HCT116 (cell line): ENCODE data around the gene GABBR2. TPM values are rescaled to one million over a fixed set of nuclear protein-coding genes. Genes with fewer than 3 reads are reported as not detected.

Source experiments
- ATAC-seq: fragments of 200-7000 bp; cut with Tn5 transposase; 2 replicates; pipeline ENCODE4 v1.9.1; 2020; ENCODE audit warnings: mild to moderate bottlenecking, moderate library complexity
- BruUV-seq: library from RNA; stranded (reverse); fragments of 400-500 nt; replicated peaks from 2 replicates; lab custom pipeline; 2021; lab: Mats Ljungman, UMichigan
- CTCF ChIA-PET: fragments of 300-600 bp; sonication (Branson Sonifier 250); formaldehyde crosslinking; loops from one replicate; lab custom pipeline; 2021; ENCODE audit warnings: antibody characterized with exemption; lab: Charles Lee
- POLR2A ChIA-PET: fragments of 300-600, 350-600 bp; sonication (Branson Sonifier 250); formaldehyde crosslinking; loops from one replicate; lab custom pipeline; 2021; ENCODE audit warnings: antibody characterized with exemption; lab: Charles Lee
- RAD21 ChIA-PET, 2 experiments: fragments of 300-600 bp; sonication (Branson Sonifier 250); formaldehyde crosslinking; loops; one replicate each; lab custom pipeline; 2023; ENCODE audit warnings: low total read pairs in 2 of 2; ENCODE audit not compliant: uncharacterized antibody in 2 of 2, unreplicated experiment in 2 of 2, low non-redundant PET in 1 of 2; lab: Charles Lee
- DNase-seq: peaks from one replicate; pipeline ENCODE4 v3.0.0-alpha.2; 2010; ENCODE audit warnings: low read depth, low spot score
- H2AFZ ChIP-seq: fragments of 200-600 bp; shearing (Covaris generic), sonication (generic); 2 replicates; pipeline ENCODE4 v1.6.1; 2017; ENCODE audit warnings: low read depth, mixed run types, mixed read lengths, antibody characterized with exemption, low read length; ENCODE audit not compliant: poor library complexity, severe bottlenecking
- H3K27ac ChIP-seq: 2 replicates; pipeline ENCODE4 v1.5.1; 2012; ENCODE audit warnings: low read depth, low read length
- H3K27me3 ChIP-seq: fragments of 200-600 bp; sonication (generic); 2 replicates; pipeline ENCODE4 v1.6.1; 2016; ENCODE audit warnings: mixed run types, low read length, mixed read lengths; ENCODE audit not compliant: insufficient read depth
- H3K36me3 ChIP-seq, 2 experiments: fragments of 200-500 bp in 1 of 2; fragments of 200-600 bp in 1 of 2; sonication (Bioruptor generic) in 1 of 2; sonication (generic) in 1 of 2; 2 replicates each; pipeline versions ENCODE4 v1.5.1 to v1.6.1; 2014 to 2016; ENCODE audit warnings: low read length in 2 of 2, inconsistent platforms in 1 of 2, mixed read lengths in 1 of 2, mixed run types in 1 of 2; ENCODE audit not compliant: insufficient read depth in 2 of 2, control insufficient read depth in 1 of 2
- H3K4me1 ChIP-seq, 2 experiments: fragments of 200-600 bp in 1 of 2; sonication (generic) in 1 of 2; 2 replicates each; pipeline versions ENCODE4 v1.5.1 to v1.6.1; 2012 to 2017; ENCODE audit warnings: low read length in 2 of 2, inconsistent platforms in 1 of 2, mild to moderate bottlenecking in 1 of 2, mixed read lengths in 1 of 2, mixed run types in 1 of 2, moderate library complexity in 1 of 2; ENCODE audit not compliant: insufficient read depth in 2 of 2, control insufficient read depth in 1 of 2
- H3K4me2 ChIP-seq: fragments of 200-600 bp; sonication (generic); 2 replicates; pipeline ENCODE4 v1.6.1; 2017; ENCODE audit warnings: mixed run types, low read length, mixed read lengths
- H3K4me3 ChIP-seq, 2 experiments: fragments of 200-600 bp in 1 of 2; sonication (generic) in 1 of 2; replicated peaks in 1 of 2; 2 replicates each; pipeline ENCODE4 v1.5.1; 2011 to 2016; ENCODE audit warnings: low read length in 2 of 2, control low read depth in 1 of 2, low read depth in 1 of 2, mild to moderate bottlenecking in 1 of 2, mixed read lengths in 1 of 2, mixed run types in 1 of 2
- H3K79me2 ChIP-seq: fragments of 200-600 bp; sonication (generic); 2 replicates; pipeline ENCODE4 v1.6.1; 2017; ENCODE audit warnings: mild to moderate bottlenecking, mixed run types, low read length, moderate library complexity, mixed read lengths; ENCODE audit not compliant: insufficient read depth
- H3K9ac ChIP-seq: fragments of 200-600 bp; sonication (generic); 2 replicates; pipeline ENCODE4 v1.6.1; 2016; ENCODE audit warnings: low read length, mixed read lengths
- H3K9me2 ChIP-seq: fragments of 200-600 bp; sonication (generic), shearing (Covaris generic); 2 replicates; pipeline ENCODE4 v1.6.1; 2017; ENCODE audit warnings: mixed run types, mild to moderate bottlenecking, moderate library complexity; ENCODE audit not compliant: insufficient read depth
- H3K9me3 ChIP-seq, 2 experiments: fragments of 200-500 bp in 1 of 2; fragments of 200-600 bp in 1 of 2; sonication (Bioruptor generic) in 1 of 2; sonication (generic) in 1 of 2; 2 replicates each; pipeline ENCODE4 v1.6.1; 2014 to 2017; ENCODE audit warnings: low read length in 2 of 2, mixed read lengths in 2 of 2, inconsistent platforms in 1 of 2, low read depth in 1 of 2, mild to moderate bottlenecking in 1 of 2, mixed run types in 1 of 2, moderate library complexity in 1 of 2; ENCODE audit not compliant: control insufficient read depth in 1 of 2, insufficient read depth in 1 of 2
- H4K20me1 ChIP-seq: fragments of 200-600 bp; sonication (generic), shearing (Covaris generic); 2 replicates; pipeline ENCODE4 v1.6.1; 2017; ENCODE audit warnings: mixed run types, mild to moderate bottlenecking, moderate library complexity; ENCODE audit not compliant: insufficient read depth
- CBX3 ChIP-seq: IDR thresholded peaks from 2 replicates; pipeline ENCODE4 v1.6.1; 2012; ENCODE audit warnings: low read depth
- CEBPB ChIP-seq: IDR thresholded peaks from 2 replicates; pipeline ENCODE4 v1.6.1; 2012; ENCODE audit warnings: low read depth
- EGR1 ChIP-seq: IDR thresholded peaks from 2 replicates; pipeline ENCODE4 v1.6.1; 2012; ENCODE audit warnings: low read depth
- ELF1 ChIP-seq: IDR thresholded peaks from 2 replicates; pipeline ENCODE4 v1.6.1; 2012; ENCODE audit warnings: low read depth, borderline replicate concordance
- EZH2 ChIP-seq: fragments of 200-600 bp; sonication (generic); IDR thresholded peaks from 2 replicates; pipeline ENCODE4 v1.6.1; 2017; ENCODE audit warnings: antibody characterized with exemption, mixed run types
- FOSL1 ChIP-seq: IDR thresholded peaks from 2 replicates; pipeline ENCODE4 v1.6.1; 2012; ENCODE audit warnings: low read depth
- JUND ChIP-seq: IDR thresholded peaks from 2 replicates; pipeline ENCODE4 v1.6.1; 2012
- POLR2A ChIP-seq: IDR thresholded peaks from 2 replicates; pipeline ENCODE4 v1.7.0; 2011; ENCODE audit warnings: borderline replicate concordance; ENCODE audit not compliant: insufficient read depth, insufficient read length; ENCODE audit errors: extremely low read depth
- POLR2AphosphoS5 ChIP-seq: IDR thresholded peaks from 2 replicates; pipeline ENCODE4 v1.6.1; 2011; ENCODE audit warnings: mild to moderate bottlenecking, low read depth, low read length, moderate library complexity
- SP1 ChIP-seq: IDR thresholded peaks from 2 replicates; pipeline ENCODE4 v1.6.1; 2012; ENCODE audit warnings: low read depth
- SRF ChIP-seq: IDR thresholded peaks from 2 replicates; pipeline ENCODE4 v1.6.1; 2012; ENCODE audit warnings: low read depth
- TCF7L2 ChIP-seq: IDR thresholded peaks from 2 replicates; pipeline ENCODE4 v1.7.0; 2011; ENCODE audit warnings: borderline replicate concordance, inconsistent platforms; ENCODE audit not compliant: insufficient read depth, insufficient read length; ENCODE audit errors: extremely low read depth
- YY1 ChIP-seq: IDR thresholded peaks from 2 replicates; pipeline ENCODE4 v1.6.1; 2011; ENCODE audit warnings: low read length, low read depth, moderate library complexity, mild to moderate bottlenecking; ENCODE audit not compliant: insufficient replicate concordance; ENCODE audit errors: extremely low read depth
- ZFX ChIP-seq: fragments of 450-650 bp; IDR thresholded peaks from 2 replicates; pipeline ENCODE4 v1.6.1; 2017
- ZNF274 ChIP-seq: fragments of 200-500 bp; sonication (Bioruptor generic); IDR thresholded peaks from 2 replicates; pipeline ENCODE4 v1.6.1; 2014; ENCODE audit warnings: mild to moderate bottlenecking, low read depth, low read length, inconsistent platforms
- intact Hi-C: fragments of 100-400 bp; cut with micrococcal nuclease; formaldehyde crosslinking; loops from 2 replicates; pipeline ENCODE4 v1.10.0; 2022
- total RNA-seq: library from RNA; stranded (reverse); gene quantifications from one replicate; pipeline ENCODE4 v1.2.1, GENCODE V29; 2021; ENCODE audit not compliant: unreplicated experiment
- TF ChIP-seq, protein P1 (sequence below): IDR thresholded peaks from 2 replicates; pipeline ENCODE4 v1.6.1; 2012
- TF ChIP-seq, protein P2 (sequence below): IDR thresholded peaks from 2 replicates; pipeline ENCODE4 v1.6.1; 2012
- TF ChIP-seq, protein P3 (sequence below): IDR thresholded peaks from 2 replicates; pipeline ENCODE4 v1.6.1; 2012; ENCODE audit warnings: low read depth
- TF ChIP-seq, protein P4 (sequence below), 3 experiments: fragments of 200-600 bp in 1 of 3; sonication (generic) in 1 of 3; IDR thresholded peaks in 2 of 3; conservative IDR thresholded peaks in 1 of 3; 2 replicates each; pipeline ENCODE4 v1.5.1; 2012 to 2017; ENCODE audit warnings: low read depth in 2 of 3, low read length in 2 of 3, antibody characterized with exemption in 1 of 3, borderline replicate concordance in 1 of 3, control low read depth in 1 of 3, mild to moderate bottlenecking in 1 of 3, mixed read lengths in 1 of 3, mixed run types in 1 of 3, moderate library complexity in 1 of 3; ENCODE audit not compliant: insufficient read depth in 1 of 3
- TF ChIP-seq, protein P5 (sequence below): IDR thresholded peaks from 2 replicates; pipeline ENCODE4 v1.6.1; 2011; ENCODE audit warnings: mild to moderate bottlenecking, low read length, moderate library complexity; ENCODE audit not compliant: insufficient replicate concordance; ENCODE audit errors: extremely low read depth

GABBR2 gene
- total RNA-seq, 1 experiment from 2014 or later = 0.15 TPM

DNA sequence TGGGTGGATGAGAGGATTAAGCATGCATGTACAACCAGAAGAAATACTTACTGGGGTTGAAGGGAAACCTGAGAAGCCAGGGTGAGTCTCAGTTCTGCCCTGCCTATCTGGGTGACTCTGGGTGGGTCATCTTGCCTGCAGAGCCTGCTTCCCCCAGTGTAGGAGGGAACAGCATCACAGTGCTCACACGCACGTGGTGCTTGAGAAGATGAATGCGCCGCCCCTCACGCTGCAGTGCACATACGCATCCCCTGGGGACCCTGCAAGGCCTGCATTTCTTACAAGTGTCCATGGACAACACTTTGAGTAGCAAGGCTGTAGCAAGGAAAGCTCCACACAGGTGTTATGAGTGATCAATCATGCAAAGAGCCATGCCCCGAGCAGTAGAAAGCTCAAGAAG lies 18.7 kb upstream of the GABBR2 start:
- H3K9ac ChIP-seq = no peak overlapping the region
- no peaks in the 10 kb centered on the region for H3K36me3 ChIP-seq
- peaks cover 33% of the 10 kb centered on the region for H3K27me3 ChIP-seq
- TF ChIP-seq, protein P1, sequence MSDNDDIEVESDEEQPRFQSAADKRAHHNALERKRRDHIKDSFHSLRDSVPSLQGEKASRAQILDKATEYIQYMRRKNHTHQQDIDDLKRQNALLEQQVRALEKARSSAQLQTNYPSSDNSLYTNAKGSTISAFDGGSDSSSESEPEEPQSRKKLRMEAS = no peak
- no peak for TF ChIP-seq SP1
- TF ChIP-seq, protein P2, sequence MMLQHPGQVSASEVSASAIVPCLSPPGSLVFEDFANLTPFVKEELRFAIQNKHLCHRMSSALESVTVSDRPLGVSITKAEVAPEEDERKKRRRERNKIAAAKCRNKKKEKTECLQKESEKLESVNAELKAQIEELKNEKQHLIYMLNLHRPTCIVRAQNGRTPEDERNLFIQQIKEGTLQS = no peak
- no peak for TF ChIP-seq POLR2A
- TF ChIP-seq, protein P3, sequence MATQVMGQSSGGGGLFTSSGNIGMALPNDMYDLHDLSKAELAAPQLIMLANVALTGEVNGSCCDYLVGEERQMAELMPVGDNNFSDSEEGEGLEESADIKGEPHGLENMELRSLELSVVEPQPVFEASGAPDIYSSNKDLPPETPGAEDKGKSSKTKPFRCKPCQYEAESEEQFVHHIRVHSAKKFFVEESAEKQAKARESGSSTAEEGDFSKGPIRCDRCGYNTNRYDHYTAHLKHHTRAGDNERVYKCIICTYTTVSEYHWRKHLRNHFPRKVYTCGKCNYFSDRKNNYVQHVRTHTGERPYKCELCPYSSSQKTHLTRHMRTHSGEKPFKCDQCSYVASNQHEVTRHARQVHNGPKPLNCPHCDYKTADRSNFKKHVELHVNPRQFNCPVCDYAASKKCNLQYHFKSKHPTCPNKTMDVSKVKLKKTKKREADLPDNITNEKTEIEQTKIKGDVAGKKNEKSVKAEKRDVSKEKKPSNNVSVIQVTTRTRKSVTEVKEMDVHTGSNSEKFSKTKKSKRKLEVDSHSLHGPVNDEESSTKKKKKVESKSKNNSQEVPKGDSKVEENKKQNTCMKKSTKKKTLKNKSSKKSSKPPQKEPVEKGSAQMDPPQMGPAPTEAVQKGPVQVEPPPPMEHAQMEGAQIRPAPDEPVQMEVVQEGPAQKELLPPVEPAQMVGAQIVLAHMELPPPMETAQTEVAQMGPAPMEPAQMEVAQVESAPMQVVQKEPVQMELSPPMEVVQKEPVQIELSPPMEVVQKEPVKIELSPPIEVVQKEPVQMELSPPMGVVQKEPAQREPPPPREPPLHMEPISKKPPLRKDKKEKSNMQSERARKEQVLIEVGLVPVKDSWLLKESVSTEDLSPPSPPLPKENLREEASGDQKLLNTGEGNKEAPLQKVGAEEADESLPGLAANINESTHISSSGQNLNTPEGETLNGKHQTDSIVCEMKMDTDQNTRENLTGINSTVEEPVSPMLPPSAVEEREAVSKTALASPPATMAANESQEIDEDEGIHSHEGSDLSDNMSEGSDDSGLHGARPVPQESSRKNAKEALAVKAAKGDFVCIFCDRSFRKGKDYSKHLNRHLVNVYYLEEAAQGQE = no peak
- TF ChIP-seq CEBPB = no peak
- TF ChIP-seq ELF1 = no peak
- no peak for TF ChIP-seq CBX3
- TF ChIP-seq FOSL1 = no peak
- no peak for TF ChIP-seq SRF
- no peak for TF ChIP-seq ZFX
- TF ChIP-seq EGR1 = no peak
- TF ChIP-seq, protein P4, sequence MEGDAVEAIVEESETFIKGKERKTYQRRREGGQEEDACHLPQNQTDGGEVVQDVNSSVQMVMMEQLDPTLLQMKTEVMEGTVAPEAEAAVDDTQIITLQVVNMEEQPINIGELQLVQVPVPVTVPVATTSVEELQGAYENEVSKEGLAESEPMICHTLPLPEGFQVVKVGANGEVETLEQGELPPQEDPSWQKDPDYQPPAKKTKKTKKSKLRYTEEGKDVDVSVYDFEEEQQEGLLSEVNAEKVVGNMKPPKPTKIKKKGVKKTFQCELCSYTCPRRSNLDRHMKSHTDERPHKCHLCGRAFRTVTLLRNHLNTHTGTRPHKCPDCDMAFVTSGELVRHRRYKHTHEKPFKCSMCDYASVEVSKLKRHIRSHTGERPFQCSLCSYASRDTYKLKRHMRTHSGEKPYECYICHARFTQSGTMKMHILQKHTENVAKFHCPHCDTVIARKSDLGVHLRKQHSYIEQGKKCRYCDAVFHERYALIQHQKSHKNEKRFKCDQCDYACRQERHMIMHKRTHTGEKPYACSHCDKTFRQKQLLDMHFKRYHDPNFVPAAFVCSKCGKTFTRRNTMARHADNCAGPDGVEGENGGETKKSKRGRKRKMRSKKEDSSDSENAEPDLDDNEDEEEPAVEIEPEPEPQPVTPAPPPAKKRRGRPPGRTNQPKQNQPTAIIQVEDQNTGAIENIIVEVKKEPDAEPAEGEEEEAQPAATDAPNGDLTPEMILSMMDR (IDR thresholded peaks at IDR 0.05 in 2 of 3, conservative IDR thresholded peaks at IDR 0.05 in 1 of 3; ENCODE audit: borderline replicate concordance in 1 of 3, insufficient read depth in 1 of 3, low read depth in 2 of 3, low read length in 2 of 3) = no peak
- TF ChIP-seq JUND = no peak
- TF ChIP-seq TCF7L2 = no peak
- TF ChIP-seq EZH2 = no peak
- no peak for TF ChIP-seq YY1
- no peak for TF ChIP-seq POLR2AphosphoS5
- TF ChIP-seq, protein P5, sequence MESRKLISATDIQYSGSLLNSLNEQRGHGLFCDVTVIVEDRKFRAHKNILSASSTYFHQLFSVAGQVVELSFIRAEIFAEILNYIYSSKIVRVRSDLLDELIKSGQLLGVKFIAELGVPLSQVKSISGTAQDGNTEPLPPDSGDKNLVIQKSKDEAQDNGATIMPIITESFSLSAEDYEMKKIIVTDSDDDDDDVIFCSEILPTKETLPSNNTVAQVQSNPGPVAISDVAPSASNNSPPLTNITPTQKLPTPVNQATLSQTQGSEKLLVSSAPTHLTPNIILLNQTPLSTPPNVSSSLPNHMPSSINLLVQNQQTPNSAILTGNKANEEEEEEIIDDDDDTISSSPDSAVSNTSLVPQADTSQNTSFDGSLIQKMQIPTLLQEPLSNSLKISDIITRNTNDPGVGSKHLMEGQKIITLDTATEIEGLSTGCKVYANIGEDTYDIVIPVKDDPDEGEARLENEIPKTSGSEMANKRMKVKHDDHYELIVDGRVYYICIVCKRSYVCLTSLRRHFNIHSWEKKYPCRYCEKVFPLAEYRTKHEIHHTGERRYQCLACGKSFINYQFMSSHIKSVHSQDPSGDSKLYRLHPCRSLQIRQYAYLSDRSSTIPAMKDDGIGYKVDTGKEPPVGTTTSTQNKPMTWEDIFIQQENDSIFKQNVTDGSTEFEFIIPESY = no peak
- no peak for TF ChIP-seq ZNF274
- H3K9me2 ChIP-seq = no peaks in the 10 kb centered on the region
- no peak overlapping the region for H2AFZ ChIP-seq
- H3K4me2 ChIP-seq = no peak overlapping the region
- H3K79me2 ChIP-seq = no peaks in the 10 kb centered on the region
- no peak overlapping the region for H3K27ac ChIP-seq
- intact Hi-C loops = no loop called here
- ATAC-seq (no peak), DNase-seq (no peak)
- CTCF ChIA-PET = no interaction called here
- H3K4me1 ChIP-seq = no peaks in the 10 kb centered on the region
- RAD21 ChIA-PET = no interaction called here
- no peaks in the 10 kb centered on the region for H3K9me3 ChIP-seq
- H4K20me1 ChIP-seq = no peaks in the 10 kb centered on the region
- H3K4me3 ChIP-seq = no peak overlapping the region
- POLR2A ChIA-PET = no interaction called here
- BruUV-seq = no TSS peak
